NCI-H748 (cell line): ENCODE results near the gene UBE3B.
A peak's percentile ranks its signal among the peaks of the same experiment; 100 is the strongest.
"Not testable (repeated sequence)": the region's sequence is repeated elsewhere in the genome, so short reads cannot be mapped to it uniquely, and the experiment has no call there.

Source experiments
- DNase-seq: peaks from one replicate; lab custom pipeline; 2025; ENCODE audit not compliant: unreplicated experiment; lab: John Stamatoyannopoulos, UW

The UBE3B gene

DNA sequence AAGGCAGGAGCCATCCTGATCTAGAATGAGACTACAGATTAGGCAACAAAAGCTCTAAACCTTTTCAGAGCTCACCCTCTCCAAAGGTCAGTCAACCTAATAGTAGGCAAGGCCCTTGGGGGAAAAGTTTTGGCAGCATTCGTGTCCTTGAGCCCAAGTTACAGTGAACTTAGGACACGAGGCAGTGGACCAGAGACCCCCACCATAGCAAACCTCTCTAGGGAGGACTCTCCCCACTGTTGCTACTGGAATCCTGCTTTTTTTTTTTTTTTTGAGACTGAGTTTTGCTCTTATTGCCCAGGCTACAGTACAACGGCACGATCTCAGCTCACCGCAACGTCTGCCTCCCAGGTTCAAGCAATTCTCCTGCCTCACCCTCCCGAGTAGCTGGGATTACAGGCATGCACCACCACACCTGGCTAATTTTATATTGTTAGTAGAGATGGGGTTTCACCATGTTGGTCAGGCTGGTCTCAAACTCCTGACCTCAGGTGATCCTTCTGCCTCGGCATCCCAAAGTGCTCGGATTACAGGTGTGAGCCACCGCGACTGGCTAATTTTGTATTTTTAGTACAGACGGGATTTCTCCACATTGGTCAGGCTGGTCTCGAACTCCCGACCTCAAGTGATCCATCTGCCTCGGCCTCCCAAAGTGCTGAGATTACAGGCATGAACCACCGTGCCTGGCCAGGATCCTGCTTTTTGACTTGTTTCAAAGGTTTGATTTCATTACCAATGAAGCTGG, 3.7 kb upstream of the UBE3B start:
- not testable (repeated sequence) for DNase-seq

DNA sequence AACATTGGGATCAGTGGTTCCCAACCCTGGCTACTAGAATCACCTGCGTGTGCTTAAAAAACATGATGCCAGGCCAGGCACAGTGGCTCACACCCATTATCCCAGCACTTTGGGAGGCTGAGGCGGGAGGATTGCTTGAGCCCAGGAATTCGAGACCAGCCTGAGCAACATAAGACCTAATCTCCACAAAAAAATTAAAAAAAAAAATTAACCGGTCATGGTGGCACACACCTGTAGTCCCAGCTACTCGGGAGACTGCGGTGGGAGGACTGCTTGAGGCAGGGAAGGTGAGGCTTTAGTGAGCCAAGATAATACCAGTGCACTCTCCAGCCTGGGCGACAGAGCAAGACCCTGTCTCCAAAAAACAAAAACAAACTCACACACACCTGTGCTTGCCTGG, 2.3 kb upstream of the UBE3B start:
- no peak for DNase-seq

DNA sequence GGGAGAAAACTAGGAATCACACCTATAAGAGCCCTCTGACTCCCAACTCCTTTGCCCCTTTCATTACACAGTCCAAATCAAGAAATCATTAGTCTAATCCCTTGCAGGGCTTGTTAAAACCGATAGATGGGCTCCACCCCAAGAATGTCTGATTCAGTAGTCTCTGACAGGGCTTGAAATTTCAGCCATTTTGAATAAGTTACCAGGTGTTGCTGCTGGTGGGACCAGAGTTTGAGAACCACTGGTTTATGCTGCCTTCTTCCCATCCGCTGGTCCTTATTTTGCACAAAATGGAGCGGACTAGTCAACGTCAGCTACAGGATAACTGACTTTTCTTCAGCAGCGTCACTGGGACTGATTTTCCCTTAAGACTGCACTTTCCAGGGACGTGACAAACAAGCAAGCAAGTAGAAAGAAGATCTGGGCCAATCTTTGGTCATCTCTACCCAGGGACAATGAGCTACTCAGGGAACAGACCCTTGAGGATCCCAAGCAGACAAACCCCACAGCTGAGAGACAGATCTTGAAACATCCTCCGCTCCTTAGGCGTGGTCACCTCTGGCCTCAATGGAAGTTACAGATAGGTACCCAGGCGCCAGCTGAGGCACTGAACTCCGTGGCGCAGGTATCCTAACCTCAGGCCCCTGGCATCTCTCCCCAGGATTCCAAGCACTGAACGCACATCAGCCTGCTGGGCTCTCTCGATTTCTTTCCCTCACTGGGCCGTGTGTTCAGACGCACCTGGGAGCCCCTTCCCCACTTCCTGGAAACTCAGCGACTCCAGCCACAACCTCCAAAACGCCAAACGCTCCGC, 1.2 kb upstream of the UBE3B start:
- DNase-seq: peak; percentile 30

DNA sequence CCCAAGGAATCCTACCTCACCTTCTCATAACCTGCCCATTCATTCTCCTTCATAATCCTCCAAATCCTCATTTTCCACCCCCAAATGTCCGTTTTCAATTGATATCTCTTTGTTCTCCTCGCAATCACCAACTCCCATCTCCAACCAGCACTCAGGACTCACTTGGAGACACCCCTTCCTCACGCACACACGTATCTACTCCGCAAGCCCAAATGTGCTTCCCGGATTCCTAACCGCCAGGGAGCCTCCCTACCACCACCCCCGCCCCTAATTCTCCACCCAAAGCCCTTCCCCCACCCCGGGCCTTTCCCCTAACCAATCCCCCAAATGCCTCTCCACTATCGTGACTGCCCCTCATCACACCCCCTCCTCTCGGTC, 638 bp upstream of the UBE3B start:
- DNase-seq: peak; percentile 30

DNA sequence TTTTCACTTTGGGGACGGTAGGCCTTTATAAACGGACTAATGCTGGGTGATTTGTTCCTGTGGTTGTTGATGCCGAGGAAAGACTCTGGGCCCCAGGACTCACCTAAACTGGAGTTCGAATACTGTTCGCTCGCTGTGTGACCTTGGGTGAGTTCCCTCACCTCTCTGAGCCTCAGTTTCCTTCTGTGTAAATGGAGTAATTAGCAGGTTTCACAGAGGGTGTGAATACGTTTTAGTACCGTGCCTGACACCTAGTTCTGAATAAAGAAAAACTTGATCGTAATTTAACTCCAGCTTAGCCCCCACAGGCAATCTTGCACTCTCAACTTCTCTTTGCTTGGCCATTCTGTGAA, 505 bp downstream of the UBE3B start:
- no peak for DNase-seq

DNA sequence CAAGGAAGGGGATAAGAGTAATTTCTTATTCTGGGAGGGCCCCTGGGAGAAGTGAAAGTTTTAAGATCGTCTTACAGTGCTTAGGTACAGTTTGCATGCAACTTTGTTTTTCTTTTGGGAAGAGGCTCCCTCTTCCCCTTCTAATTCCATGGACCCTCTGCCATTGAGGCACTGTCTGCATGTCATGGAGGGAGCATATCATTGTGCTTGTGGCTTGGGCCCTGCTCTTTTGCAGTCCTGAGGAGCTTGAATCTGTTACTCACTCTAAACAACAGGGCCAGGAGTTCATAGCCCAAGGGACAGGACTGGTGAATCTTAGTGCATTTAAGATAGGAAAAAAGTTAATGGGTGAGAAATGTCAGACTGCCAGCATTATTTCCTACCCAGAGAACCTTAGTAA, 2.3 kb downstream of the UBE3B start:
- DNase-seq: no peak

DNA sequence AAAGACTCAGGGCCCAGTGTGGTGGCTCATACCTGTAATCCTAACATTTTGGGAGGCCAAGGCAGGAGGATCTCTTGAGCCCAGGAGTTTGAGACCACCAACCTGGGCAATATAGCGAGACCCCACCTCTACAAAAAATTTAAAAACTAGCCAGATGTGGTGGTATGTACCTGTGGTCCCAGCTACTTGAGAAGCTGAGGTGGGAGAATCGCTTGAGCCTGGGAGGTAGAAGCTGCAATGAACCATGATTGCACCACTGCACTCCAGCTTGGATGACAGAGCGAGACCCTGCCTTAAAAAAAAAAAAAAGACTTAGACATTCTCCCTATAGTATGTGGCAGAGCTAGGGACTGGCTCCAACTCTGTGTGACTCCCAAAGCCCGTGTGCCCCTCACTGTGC, 2.9 kb downstream of the UBE3B start:
- no peak for DNase-seq

DNA sequence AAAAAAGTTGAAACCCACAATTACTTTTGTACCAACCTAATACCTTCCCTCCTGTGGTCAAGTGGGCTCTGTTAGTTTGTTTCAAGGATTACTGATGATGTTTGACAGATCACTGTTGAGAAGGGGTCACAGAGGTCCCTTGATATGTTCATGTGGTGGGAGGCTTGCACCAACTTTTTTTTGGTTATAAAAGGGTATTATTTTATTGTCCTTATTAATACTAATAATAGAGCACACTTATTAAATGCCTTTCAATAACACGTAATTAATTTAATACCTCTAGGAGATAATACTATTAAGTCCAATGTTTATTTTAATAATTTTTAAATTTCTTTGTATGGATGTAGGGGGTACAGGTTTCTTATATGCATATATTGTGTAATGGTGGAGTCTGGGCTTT, 4.4 kb downstream of the UBE3B start:
- DNase-seq: no peak

DNA sequence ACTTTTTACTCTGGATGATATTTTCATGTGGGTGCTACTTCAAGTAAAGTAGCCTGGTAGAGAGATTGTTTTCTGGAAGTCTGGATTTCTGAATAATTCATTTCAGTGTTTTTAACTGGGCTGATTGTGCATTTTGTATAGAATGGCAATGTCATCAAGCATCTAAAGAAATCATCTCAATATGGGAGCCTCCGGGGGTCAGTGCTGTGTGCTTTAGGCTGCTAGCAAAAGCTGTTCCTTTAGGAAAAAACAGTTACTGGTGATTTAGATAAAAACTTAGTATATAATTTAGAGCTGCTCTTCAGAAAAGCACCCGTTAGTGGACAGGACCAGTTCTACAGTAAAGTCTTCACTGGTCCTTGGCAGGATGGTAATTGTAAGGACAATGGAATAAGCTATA, 5.1 kb downstream of the UBE3B start:
- no peak for DNase-seq

DNA sequence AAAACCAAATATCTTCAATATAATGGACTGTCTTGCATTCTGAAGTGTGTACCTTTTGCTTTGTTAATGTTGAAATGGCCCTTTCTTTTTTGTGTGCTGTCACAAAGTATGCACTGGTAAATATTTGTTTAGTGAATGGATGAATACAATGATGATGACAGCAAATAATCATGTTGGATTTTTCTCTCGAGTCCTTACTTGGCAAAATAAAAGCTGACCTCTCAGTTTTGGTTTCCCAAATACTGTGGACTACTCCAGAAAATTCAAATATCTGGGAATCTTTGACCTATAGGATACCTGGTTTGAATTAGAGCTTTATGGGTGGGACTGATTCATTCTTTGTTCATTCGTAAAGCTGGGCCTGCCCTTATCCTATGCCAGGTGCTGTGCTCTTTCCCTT, 5.5 kb downstream of the UBE3B start:
- DNase-seq: peak; percentile 56

DNA sequence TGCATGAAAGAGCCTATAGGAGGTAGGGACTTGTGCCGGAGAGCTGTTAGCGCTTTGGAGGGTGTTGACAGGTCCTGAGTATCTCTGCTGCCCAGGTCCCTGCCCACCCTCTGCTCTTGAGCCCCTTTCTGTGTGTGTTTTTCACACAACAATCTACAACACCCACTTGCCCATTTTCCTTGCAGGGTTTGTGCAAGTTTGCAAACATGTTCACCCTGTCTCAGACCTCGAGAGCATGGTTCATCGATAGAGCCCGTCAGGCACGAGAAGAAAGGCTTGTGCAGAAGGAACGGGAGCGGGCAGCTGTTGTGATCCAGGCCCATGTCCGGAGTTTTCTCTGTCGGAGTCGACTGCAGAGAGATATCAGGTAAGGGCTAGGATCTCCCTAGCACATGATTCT, 5.9 kb downstream of the UBE3B start:
- no peak for DNase-seq

DNA sequence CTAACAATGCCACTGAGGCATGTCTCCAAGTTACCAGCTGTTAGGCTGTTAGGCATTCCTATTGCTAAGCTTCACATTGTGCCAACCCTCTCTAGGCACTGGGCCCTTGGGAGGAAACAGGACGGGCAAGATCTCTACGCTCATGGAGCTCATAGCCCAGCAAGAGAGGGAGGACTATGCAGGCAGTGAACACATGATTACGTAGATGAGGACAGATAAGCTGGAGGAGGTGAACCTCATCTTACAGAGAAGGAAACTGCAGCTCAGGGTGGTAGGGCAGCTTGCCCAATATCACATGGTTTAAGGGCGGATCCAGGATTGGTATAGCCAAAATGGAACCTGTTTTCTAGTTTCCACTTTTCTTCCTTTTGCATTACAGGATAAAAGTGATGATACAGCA, 7.8 kb downstream of the UBE3B start:
- no peak for DNase-seq

DNA sequence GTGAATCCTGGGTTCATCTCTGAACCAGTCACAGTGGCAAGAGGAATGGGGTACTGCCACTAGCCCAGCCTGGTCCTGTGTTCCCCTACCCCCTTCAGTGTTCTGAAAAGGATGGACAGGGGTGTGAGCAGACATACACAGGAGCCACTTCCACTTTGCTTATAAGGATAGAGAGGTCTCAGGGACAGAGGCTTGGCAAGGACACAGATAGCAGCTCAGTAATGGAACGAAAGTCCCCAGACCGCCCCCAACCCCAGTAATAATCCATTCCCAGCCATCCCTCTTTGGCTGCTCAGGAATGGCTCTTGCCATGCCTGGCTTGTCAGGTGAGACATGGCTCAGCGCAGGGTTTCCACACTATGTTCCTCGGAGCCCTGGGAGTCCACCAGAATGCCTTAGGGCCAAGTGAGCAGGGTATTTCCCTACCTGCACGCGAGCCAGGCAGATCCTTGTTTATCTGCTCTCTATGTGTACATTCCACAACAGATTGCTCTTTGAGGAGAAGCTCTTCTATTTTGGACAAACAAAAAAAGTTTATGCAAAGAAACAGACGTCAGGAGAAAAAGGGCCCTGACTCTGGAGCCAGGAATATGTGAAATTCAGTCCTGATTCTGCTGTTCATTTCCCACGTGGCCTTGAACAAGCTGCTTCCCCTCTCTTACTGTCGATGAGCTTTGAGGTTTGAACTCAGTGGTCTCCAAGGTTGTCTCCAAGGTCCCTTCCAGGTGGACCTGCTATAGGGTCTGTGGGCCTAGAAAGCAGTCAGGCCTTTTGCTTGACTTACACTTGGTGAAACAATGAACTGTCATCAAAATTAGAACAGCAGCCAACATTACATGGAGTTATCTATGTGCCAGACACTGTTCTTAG, 10.0 kb downstream of the UBE3B start:
- DNase-seq: no peak

DNA sequence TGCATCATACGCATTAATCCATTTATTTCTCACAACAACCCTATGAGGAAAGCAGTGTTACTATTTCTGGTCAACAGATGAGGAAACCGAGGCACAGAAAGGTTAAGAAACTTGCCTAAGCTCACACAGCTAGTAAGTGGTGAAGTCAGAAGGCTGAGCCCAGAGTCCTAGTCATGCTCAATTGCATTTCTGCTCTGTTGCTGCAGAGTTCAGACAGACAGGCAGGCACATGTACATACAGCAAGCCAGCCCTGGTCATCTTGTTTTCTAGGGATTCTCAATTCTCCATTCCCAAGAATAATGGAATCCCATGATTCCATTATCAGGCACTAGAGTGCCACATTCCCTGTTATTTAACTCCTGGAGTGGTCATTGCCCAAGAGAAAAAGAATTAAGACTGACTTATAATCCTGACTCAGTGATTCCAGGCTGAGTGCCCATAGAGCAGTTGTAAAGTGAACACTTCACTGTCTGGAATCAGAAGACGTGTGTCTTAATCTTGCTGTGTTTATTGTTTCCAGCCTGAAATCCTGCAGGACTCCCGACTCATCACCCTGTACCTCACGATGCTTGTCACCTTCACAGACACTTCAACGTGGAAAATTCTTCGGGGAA, 10.7 kb downstream of the UBE3B start:
- DNase-seq: no peak

DNA sequence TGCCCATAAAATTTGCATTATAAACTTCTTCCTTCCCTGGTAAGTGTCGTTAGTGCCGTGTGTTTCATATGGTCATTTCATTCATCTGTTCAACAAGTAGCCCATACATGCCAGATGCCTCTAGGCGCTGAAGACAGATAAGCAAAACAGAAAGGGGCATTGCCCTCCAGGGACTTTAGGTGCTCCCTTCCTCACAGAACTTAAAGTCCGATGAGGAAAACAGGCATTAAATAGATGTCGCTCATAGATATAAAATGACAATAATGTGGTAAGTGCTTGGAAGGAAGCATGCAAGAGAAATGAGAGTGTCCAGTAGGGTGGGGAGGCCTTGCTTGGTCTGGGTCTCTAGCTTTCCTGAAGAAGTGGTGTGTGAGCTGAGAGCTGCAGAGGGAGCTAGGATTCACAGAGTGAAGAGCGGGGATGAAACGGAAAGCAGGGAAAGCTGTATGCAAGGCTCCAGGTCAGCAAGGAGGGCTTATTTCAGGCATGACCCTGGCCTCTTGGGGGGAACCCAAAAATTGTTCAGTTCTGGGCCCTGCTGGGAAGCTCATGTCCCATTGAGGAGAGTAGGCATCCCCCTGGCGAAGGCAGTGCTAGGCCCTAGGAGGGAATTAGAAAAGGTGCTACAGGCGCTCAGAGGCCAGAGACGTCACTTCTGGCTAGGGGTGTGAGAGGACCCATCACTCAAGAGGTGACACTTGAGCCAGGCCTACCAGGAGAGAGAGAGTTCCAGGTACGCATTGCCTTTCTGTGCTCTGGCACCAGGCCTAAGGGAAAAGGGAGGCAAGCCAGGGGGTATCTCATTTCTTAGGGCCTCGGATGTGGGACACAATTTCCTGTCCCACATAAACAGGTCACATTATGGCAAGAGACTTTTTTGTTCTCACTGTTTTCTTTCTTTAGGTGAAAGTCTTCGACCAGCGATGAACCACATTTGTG, 11.9 kb downstream of the UBE3B start:
- DNase-seq: no peak

DNA sequence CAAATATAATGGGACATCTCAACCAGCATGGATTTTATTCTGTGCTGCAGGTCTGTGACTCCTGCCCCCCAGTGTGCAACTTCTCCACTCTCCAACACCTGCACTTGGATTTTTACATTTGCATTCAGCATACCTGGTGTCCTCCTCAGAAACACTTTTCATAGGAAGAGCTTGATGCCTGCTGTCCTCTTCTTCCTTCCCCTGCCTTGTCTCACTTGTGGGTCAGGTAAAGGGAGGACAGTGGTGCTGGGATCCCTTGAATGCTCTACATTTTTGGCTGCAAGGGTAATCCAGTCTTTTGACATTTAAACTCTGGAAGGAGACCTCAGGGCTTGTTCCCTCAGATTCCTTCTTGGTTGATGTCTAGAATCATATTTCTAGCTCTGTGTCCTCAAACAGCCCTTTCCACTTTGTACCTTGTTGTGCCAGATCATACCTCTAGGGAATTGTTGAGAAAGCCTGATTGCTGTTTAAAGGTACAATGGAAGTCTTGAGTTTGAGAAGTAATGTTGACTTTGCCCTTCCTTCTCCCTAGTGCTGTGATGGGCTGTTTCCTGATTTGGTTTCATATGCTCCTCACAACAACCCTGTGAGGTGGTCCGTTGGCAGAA, 12.6 kb downstream of the UBE3B start:
- DNase-seq: no peak

DNA sequence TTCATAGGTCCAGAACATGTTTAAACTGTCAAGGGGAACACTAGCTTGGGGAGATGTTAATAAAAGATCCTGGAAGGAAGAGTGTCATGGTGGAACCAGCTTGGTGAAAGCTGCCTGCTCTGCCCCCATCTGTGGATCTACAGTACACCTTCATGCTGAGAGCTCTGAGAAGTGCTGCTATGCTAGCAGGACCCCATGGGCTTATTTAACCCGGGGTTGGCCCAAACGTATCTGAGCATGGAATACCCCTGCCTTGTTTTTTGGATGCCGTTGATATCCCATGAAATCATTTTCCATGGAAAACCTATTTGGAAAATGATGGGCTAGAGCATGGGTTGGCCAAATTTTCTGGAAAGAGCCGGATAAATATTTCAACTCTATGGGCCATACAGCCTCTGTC, 14.2 kb downstream of the UBE3B start:
- DNase-seq: no peak

DNA sequence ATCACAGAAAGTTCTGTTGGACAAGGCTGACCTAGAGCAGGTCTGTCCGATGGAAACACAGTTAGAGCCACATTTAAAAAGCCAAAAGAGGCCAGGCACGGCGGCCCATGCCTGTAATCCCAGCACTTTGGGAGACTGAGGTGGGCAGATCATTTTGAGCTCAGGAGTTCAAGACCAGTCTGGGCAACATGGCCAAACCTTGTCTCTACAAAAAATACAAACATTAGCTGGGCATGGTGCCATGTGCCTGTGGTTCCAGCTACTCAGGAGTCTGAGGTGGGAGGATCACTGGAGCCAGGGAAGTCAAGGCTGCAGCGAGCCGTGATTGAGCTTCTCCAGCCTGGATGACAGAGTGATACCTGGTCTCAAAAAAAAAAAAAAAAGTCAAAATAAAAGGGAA, 14.9 kb downstream of the UBE3B start:
- no peak for DNase-seq

DNA sequence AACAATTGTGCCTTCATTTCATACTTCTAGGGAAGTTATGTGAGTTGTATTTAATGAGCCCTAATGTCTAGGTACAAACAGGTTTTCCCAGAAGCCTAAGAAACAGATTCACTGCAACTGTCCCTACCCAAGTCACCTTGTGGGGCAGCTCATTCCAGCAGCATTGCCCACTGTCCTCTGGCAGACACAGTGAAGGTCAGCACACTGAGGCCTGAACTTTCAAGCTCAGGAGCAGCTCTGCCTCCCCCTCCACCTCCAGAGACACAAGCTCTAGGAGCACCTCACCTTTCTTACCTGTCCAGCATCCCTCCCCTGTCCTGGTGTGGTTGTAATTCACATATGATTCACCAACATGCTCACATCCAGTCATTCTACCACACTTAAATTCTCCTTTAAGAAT, 15.7 kb downstream of the UBE3B start:
- DNase-seq: no peak

DNA sequence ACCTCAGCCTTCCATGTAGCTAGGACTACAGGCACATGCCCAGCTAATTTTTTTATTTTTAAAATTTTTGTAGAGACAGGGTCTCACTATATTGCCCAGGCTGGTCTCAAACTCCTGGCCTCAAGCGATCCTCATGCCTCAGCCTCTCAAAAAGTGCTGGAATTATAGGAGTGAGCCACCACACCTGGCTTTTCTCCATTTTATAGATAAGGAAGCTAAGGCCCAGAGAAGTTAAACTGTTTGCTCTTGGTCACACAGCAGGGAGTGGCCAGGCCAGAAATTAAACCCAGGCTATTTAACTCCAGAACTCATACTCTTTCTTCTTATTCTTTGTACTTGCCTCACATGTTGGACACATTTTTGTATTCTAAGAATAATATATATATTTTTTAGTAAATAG, 16.5 kb downstream of the UBE3B start:
- no peak for DNase-seq
